ENCODE data around the gene MTA1.

Gene MTA1

DNA sequence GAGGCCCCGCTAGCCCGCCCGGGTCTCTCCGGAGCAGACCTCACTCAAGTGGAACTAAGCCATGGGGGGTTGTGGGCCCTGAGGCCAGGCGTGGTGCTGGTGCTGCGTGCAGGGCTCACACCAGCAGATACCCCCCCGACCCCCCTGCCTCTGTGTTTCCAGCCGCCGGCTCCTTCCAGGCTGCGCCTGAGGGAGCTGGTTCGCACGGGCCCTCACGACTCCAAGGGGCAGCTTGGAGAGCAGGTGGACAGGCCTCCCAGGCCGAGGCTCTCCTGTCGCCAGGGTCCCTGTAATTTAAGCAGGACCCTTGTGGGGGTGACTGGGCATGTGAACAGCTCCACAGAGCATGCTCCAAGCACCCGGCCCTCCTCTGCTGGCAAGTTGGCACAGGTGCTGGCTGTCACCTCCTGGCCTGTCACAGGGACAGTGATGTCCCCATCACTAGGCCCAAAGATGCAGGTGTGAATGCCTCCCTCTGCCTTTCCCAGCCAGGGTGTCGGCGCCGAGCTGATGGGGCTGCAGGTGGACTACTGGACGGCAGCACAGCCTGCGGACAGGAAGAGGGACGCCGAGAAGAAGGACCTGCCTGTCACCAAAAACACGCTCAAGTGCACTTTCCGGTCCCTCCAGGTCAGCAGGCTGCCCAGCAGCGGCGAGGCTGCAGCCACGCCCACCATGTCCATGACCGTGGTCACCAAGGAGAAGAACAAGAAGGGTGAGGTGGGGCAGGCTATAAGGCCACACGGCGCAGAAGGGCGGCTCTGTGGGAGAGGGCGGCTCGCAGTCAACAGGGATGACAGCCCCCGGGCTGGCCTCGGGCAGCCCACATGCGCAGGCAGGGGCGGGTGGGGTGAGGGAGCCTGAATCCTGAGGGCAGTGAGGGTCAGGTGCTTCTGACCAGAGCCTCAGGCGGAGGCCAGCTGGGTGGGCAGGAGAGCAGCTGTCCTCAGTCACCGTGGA, 27.2 kb upstream of the MTA1 start:
- TF ChIP-seq, protein P1, sequence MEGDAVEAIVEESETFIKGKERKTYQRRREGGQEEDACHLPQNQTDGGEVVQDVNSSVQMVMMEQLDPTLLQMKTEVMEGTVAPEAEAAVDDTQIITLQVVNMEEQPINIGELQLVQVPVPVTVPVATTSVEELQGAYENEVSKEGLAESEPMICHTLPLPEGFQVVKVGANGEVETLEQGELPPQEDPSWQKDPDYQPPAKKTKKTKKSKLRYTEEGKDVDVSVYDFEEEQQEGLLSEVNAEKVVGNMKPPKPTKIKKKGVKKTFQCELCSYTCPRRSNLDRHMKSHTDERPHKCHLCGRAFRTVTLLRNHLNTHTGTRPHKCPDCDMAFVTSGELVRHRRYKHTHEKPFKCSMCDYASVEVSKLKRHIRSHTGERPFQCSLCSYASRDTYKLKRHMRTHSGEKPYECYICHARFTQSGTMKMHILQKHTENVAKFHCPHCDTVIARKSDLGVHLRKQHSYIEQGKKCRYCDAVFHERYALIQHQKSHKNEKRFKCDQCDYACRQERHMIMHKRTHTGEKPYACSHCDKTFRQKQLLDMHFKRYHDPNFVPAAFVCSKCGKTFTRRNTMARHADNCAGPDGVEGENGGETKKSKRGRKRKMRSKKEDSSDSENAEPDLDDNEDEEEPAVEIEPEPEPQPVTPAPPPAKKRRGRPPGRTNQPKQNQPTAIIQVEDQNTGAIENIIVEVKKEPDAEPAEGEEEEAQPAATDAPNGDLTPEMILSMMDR (IDR thresholded peaks at IDR 0.05; ENCODE audit: insufficient read depth, missing control alignments), result no peak
- no peak for FAIRE-seq
- no peak for DNase-seq (ENCODE audit: insufficient read length, low spot score)

DNA sequence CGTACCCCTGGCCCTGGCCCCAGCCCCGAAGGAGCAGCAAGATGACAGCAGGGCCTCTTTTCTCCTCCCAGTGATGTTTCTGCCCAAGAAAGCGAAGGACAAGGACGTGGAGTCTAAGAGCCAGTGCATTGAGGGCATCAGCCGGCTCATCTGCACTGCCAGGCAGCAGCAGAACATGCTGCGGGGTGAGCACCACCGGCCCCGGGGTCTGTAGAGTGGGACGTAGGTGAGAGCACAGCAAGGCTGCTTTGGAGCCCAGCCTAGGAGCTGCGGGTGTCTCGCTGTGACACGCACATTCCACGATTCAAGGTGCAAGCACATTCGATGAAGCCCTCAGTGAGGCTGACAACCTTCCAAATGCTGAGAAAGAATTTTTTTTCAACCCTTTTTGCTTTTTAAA, 26.5 kb upstream of the MTA1 start:
- DNase-seq (ENCODE audit: insufficient read length, low spot score), result no peak
- TF ChIP-seq, protein P1 (IDR thresholded peaks at IDR 0.05; ENCODE audit: insufficient read depth, missing control alignments), result no peak
- FAIRE-seq, result no peak

DNA sequence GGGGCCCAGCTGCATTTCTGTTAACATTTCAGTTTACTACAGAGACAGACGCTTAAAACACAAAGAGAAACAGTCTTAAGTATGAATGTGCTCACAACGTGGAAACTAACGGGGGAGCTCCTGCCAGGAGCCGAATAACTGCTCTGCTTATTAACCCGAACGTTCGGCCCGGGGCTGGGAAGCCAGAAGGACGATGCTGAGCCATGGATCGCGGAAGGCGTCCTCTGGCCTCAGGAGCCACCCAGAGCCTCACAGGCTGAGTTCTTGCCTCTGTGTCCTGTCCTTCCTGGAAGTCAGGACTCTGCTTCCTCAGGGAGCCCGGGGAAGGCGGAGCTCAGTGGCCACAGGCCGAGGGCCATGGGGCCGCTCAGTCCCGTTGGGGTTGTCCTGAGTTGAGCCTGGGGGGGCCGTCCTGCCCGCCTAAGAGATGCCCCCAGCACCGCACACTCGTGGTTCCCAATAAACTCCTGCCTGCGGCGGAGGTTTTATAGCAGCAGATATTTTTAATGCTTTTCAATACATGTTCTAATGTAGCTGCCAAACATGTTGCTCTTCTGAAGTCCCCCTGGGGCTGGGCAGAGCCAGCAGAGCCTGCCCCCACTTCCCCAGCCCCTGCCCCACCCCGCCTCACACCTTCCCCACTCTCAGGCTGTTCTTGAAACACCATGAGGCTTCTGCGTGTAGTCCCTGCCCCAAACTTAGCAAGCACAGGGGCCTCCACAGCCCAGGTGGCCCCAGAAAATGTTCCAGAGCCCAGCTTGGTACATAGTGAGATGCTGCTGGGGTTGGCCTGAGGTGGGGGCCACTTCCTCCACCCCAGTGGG, 24.7 kb upstream of the MTA1 start:
- FAIRE-seq (no peak), DNase-seq (ENCODE audit: insufficient read length, low spot score) (no peak)
- TF ChIP-seq, protein P1 (IDR thresholded peaks at IDR 0.05; ENCODE audit: insufficient read depth, missing control alignments), result no peak

DNA sequence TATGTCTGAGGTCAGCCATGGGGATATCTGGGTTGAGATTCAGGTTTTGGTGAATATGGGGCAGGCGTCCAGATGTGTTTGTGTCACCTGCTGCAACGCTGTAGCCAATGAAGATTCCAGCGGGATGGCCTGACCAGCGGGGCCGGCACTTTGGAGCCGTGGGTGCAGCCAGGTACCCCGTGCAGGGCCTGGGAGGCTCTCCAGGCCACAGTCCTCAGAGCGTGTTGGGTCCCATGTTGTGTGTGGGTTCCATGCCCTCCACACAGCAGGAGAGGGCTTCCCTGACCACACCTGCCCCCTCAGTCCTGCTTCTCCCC, 24.1 kb upstream of the MTA1 start:
- FAIRE-seq (no peak), DNase-seq (ENCODE audit: insufficient read length, low spot score) (no peak)
- TF ChIP-seq, protein P1 (IDR thresholded peaks at IDR 0.05; ENCODE audit: insufficient read depth, missing control alignments), result no peak

DNA sequence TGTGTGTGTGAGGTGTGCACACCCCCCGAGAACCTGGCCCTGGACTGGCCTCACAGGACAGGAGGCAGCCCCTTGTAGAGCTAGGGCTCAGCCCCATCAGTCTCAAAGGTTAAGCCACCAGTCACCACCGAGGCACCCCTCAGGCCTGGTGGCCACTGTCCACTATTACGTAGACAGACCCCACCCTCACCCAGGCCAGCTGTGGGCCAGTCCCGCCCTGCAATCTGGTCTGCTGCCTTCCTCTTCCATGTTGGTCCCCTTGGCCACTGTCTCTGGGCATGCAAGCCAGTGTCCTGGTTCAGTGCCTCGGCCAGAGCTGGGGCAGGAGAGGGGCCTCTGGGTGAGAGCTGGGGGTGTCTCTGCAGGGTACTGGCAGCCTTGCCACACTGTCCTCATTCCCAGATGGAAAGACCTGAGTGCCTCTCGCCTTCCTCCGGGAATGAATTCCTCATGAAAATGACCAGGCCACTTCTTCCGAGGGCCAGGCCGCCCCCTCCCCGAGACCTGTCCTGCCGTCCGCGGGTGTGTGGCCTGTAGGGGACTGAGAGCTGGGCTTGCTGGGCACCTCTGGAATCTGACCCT, 22.2 kb upstream of the MTA1 start:
- TF ChIP-seq, protein P1 (IDR thresholded peaks at IDR 0.05; ENCODE audit: insufficient read depth, missing control alignments), result no peak
- FAIRE-seq (no peak), DNase-seq (ENCODE audit: insufficient read length, low spot score) (no peak)

DNA sequence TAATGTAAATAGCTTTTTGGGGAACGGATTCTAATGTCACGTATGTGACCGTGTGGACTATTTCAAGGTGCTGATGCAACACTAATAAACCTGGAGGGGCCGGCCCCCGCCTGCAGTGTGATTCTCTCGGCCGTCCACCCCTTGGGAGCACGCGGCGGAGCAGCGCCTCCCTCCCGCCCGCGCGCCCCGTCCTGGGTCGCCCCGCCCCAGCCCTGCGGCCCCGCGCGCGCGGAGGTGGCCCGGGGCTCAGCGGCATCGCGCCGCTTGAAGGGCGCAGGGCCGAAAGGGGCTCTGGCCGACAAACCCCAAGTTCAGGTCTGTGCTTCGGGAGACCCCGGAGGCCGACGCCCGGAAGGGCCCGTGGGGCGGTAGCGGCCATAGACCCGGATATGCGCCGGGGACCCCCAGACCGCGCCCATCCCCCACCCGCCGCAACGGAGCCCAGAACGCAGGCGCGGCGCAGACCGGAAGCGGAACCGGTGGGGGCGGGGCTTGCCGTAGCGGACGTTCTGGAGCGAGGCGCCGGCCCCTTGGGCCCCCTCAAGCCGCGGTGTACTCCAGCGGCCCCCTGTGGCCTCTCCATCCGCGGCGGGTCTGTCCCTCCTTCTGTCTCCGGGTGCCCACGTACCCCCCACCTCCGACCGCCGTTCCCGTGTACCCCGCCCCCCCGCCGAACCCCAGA, 21.4 kb upstream of the MTA1 start, which contains the start of gene TEX22:
TEX22 (plus strand) TSS at position 495 of the 682 bp plus-strand sequence. CDS start 803 bp downstream, outside the sequence.
- no peak for FAIRE-seq

More for the DNA sequence above, 21.4 kb upstream of the MTA1 start, which contains the start of gene TEX22:
- TF ChIP-seq, protein P1 (IDR thresholded peaks at IDR 0.05; ENCODE audit: insufficient read depth, missing control alignments), result no peak
- DNase-seq (ENCODE audit: insufficient read length, low spot score), result peak; percentile 90
